GM19372 (cell line): ENCODE data around the gene ABLIM3.
"Not testable (repeated sequence)": the region's sequence is repeated elsewhere in the genome, so short reads cannot be mapped to it uniquely, and the experiment has no call there.

ENCODE experiments used
- ATAC-seq: cut with Tn5 transposase; IDR thresholded peaks from one replicate; pipeline ENCODE4 v1.9.1; 2021; ENCODE audit warnings: mild to moderate bottlenecking, low read depth, moderate library complexity; ENCODE audit not compliant: unreplicated experiment

The ABLIM3 gene

GRCh38 chr5:149182241-149182640 lies 40.9 kb downstream of the ABLIM3 start:
- ATAC-seq: no peak

GRCh38 chr5:149185067-149185466 lies 43.8 kb downstream of the ABLIM3 start:
- no peak for ATAC-seq

GRCh38 chr5:149186506-149186905 lies 45.2 kb downstream of the ABLIM3 start:
- ATAC-seq: no peak

DNA sequence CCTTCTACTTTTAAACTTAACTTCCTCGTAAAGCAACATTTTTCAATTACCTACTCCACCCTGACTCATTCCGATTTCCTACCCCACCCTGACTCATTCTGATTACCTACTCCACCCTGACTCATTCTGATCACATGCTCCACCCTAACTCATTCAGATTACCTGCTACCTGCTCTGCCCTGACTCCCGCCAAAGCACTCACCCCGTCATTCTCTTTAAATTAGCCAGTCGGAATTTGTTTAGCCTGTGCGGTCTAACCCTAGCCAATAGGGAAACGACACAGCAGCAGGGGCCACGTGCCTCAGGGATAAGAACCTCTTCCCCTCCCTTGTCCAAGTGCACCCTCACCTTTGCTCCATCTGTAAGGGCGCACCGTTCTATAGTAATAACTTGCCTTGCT lies 46.3 kb downstream of the ABLIM3 start:
- not testable (repeated sequence) for ATAC-seq

GRCh38 chr5:149188383-149188782 lies 47.1 kb downstream of the ABLIM3 start:
- ATAC-seq: no peak

DNA sequence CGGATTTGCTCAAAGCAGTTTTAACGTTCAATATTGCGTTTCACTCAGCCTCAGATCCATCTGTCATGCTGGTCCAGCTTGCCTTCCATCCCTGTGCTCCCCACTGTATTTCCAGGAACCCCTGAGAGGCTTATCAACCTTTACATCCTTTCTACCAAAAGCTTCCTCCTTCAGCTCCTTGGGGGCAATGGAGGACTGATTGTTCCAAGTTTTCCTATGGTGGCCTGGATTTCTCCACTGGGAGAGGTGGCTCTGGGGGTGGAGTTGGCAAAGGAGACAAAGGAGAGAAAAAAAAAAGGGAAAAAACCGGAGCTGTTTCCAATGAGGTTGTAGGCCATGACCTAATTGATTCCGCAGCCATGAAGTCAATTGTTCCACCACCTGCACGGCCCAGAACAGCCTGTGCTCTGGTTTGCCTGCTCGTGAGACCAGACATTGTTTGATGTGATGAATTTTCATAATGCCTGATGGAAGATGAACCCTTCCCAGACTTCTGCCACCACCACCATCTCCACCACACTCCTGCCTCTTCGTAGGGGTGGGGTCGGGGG lies 54.1 kb downstream of the ABLIM3 start:
- no peak for ATAC-seq

DNA sequence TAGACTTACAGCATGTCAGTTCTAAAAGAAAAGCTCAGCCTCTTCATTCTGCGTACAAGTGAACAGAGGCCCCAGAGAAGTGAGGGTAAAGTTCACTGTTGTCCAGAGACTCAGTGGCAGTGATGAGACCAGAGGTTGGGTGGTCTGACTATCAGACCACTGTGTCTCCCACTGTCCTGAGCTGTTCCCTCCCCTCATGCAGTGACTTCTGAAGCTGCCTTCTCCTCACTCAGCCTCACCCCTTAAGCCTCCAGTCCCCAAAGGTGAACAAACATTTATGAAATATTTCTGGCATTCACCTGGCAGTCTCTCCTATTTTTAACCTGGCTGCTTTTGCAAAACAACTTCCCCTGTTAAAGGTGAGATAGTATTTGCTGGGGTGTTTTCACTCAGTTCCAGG lies 54.7 kb downstream of the ABLIM3 start:
- no peak for ATAC-seq

- ATAC-seq: no peak
These were observed 56.9 kb downstream of the ABLIM3 start for GRCh38 chr5:149198148-149198547.

DNA sequence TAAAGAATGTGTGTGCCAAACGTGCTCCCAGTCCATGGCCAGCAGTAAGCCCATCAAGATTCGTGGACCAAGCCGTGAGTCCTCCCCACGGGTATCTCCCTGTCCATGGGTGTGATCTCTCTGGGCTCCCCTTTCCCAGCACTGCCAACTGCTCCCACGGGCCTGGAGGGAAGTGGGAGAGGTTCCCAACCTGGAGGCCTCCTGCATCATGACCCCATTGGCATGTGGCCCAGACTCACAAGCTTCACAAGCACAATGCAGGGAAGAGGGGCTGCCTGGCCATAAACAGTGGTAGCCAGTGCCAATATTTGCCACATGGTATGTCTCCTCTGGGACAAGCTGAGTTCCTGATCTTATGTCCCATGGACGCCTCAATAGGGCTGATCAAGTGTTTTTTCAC lies 59.1 kb downstream of the ABLIM3 start:
- no peak for ATAC-seq

DNA sequence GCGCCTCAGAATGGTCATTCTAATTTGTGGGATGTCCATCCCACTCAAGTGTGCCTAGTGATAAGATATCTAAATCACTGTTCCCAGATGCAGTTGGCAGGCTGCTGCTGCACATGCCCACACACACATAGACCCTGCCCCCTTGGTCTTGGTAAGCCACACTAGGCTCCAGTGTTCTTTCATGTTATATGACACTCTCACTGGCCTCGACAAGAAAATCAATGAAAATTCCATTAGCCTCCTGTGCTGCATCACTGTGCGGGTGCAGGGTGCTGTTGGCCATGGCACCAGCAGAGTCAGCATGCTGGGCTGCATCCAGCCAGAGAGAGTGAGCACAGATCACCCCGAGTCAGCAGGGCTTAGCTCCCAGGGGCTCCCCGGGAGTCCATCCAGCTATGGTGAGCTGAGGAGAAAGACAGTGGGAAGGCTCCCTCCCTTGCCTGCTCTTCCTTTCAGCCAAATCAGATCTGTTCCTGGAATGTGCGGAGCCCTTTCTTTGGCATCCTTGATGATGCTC lies 59.9 kb downstream of the ABLIM3 start:
- no peak for ATAC-seq

- no peak for ATAC-seq
These were observed 61.7 kb downstream of the ABLIM3 start for GRCh38 chr5:149202910-149203451.

DNA sequence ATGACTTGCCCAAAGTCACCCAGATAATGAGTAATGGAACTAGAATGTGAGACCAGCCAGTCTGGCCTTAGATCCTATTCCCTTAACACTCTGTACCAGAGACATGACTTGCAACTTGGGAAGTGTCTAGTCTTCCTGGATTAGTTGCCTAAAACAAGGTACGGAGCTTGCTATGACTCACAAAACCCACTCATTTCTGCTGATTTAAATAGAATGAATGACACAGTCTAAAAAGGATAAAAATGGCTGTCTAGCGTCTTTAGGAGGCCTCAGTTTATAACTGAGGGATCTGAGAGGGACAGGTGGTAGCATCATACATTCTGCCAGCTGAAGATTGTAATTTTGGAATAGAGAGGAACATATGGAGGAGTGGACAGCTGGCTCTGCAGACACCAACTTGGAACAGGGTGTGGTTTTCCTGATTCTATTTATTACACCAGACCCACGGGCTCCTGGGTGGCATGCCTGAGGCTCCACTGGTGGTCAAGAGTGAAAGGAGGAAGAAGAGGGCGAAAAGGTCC lies 62.7 kb downstream of the ABLIM3 start:
- no peak for ATAC-seq

DNA sequence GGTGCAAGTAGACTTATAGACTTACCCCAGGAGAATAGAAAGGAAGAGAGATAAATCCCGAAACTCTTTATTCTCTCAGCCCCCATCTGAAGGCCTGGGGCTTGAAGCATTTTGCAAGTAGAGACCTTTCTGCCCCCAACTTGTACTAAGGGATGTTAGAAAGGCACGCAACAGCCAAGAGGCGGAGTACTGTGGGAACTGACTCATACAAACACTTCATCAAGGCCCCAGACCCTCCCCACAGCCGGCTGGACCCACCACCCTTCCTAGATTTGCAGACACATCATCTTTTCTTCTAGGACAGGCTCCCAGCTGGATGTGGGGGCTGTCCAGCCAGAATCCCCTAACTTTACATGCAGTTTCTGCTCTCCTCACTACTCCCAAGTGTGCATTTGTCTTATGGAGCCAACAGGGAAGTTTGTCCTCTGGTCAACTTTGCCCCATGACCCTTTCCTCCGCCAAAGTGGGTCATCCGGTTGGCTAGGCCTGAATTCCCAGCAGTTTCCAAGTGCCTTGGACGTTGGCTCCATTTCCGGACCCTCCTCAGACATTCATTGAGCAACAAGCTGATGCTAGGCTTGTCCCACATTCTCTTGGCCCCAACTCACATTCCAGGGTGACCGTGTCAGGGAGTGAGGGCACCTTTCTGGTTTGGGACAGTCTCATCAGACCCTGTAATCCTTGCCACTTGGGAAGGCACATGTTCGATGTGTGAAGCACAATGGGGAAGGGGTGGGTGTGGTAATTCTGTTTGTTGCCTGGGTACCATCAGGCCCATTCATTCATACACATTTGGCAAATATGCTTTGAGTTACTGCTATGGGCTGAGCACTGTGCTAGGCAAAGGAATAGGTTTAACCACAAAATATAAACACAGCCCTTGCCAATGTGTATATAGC lies 64.6 kb downstream of the ABLIM3 start:
- no peak for ATAC-seq

DNA sequence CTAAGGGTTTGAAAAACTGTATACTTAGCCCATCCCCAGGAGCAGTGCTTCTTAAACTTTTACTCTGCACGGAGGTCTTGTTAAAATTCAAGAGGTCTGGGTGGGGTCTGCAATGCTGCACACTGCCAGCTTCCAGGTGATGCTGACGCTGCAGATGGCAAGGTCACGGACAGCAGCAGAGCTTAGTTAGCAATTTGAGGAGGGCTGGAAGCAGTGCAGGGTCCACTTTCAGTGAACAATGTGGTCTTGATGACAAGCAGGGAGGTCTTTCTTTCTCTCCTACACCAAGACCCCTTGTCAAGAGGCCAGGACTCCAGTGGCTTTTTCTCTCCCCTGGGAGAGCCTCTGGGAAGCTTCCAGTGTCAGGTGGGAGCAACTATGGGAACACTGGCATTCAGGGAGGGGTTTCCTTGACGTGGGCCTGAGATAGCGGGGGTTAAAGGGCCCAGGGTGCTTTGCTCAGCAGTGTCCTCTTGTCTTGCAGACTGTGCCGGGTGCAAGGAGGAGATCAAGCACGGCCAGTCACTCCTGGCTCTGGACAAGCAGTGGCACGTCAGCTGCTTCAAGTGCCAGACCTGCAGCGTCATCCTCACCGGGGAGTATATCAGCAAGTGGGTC lies 65.3 kb downstream of the ABLIM3 start:
- no peak for ATAC-seq

DNA sequence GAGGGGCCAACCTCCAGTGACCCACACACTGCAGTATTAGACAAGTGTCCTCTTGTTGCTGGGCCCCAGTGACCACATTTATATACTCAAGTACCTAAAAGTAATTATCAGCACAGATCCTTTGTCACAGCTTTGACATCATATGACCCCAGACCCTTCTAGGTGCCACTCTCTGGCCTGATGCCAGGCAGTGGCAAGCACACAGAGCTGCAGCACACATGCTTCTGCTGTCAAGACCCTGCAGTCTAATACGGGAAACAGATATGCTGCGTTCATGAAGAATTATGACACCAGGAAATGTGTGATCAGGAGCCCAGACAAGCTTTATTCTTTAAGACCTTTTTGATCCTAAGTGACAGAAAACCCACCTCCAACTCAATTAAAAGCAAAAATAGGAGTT lies 66.5 kb downstream of the ABLIM3 start:
- ATAC-seq: no peak

- no peak for ATAC-seq
These were observed 68.9 kb downstream of the ABLIM3 start for GRCh38 chr5:149210225-149210624.

GRCh38 chr5:149210968-149211490 lies 69.7 kb downstream of the ABLIM3 start:
- no peak for ATAC-seq

- ATAC-seq: no peak
These were observed 70.3 kb downstream of the ABLIM3 start for GRCh38 chr5:149211566-149211965.

- ATAC-seq: no peak
These were observed 71.1 kb downstream of the ABLIM3 start for GRCh38 chr5:149212198-149212951.

- no peak for ATAC-seq
These were observed 72.1 kb downstream of the ABLIM3 start for GRCh38 chr5:149213264-149213880.
